ENCODE data around the gene C16orf82.

DNA sequence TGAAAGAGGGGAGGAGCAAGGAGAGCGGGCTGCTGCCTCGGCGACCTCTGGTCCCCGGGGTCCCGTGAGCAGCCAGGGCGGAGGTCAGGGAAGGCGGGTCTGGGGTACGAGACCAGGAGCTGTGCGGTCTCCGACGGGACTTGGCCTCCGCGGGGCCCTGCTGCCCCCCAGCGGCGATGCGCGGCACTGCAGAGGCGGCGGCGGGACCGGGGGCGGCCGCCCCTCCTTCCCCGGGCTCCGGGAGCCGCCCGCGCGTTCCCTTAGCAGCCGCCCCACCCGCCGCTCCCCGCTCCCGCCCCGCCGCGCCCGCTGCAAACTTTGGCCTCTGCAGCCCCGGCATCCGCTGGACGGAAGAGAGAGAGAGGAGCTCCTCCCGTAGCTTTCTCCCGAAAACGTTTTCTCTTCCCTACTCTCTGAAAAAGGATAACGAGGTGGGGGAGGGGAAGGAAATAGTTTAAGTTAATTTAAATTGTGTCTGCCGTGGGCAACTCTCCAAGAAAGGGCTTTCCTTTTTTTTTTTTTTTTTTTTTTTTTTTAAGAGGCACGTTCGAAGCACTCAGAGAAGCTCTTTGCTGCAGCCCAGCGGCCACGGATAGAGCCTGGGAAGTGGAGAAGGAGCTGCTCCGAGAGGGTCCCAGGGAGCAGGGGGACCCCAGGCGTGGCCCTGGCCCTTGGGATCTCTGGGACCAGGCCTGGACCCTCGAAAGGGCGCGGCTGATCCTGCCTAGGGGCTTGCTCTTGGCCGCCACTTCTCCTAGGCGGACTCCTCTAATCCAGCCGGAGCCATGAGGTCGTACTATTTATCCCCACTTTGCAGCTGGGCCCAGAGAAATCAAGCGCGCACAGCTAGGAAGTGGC lies 43.2 kb downstream of the C16orf82 start:
- TF ChIP-seq GATA2 (IDR thresholded peaks at IDR 0.05; ENCODE audit: low read depth, low read length) = no peak
- no peak for TF ChIP-seq GATA3 (IDR thresholded peaks at IDR 0.05; ENCODE audit: low read depth, low read length)

Data from SH-SY5Y (cell line).